ENCODE results near the gene PXDC1.

Gene PXDC1

GRCh38 chr6:3712827-3713665 is 38.5 kb downstream of the PXDC1 start:
- no peak for DNase-seq (ENCODE audit: low read depth in 2 of 2)
- no peak for TF ChIP-seq CTCF (IDR thresholded peaks at IDR 0.05; ENCODE audit: low read depth, low read length)
- no peak overlapping the region for H3K4me3 ChIP-seq (replicated peaks in 1 of 2; ENCODE audit: low read depth in 2 of 2, low read length in 2 of 2)

- no peak for DNase-seq (ENCODE audit: low read depth in 2 of 2)
- no peak overlapping the region for H3K4me3 ChIP-seq (replicated peaks in 1 of 2; ENCODE audit: low read depth in 2 of 2, low read length in 2 of 2)
- TF ChIP-seq CTCF (IDR thresholded peaks at IDR 0.05; ENCODE audit: low read depth, low read length), result no peak
These were observed 39.7 kb downstream of the PXDC1 start for GRCh38 chr6:3711776-3712175.

- no peak overlapping the region for H3K4me3 ChIP-seq (replicated peaks in 1 of 2; ENCODE audit: low read depth in 2 of 2, low read length in 2 of 2)
- DNase-seq (ENCODE audit: low read depth in 2 of 2), result no peak
- TF ChIP-seq CTCF (IDR thresholded peaks at IDR 0.05; ENCODE audit: low read depth, low read length), result no peak
These were observed 41.1 kb downstream of the PXDC1 start for GRCh38 chr6:3710403-3710802.

- DNase-seq (ENCODE audit: low read depth in 2 of 2), result no peak
- no peak overlapping the region for H3K4me3 ChIP-seq (replicated peaks in 1 of 2; ENCODE audit: low read depth in 2 of 2, low read length in 2 of 2)
- TF ChIP-seq CTCF (IDR thresholded peaks at IDR 0.05; ENCODE audit: low read depth, low read length), result no peak
These were observed 43.0 kb downstream of the PXDC1 start for GRCh38 chr6:3708540-3708939.

- H3K4me3 ChIP-seq (replicated peaks in 1 of 2; ENCODE audit: low read depth in 2 of 2, low read length in 2 of 2), result no peak overlapping the region
- TF ChIP-seq CTCF (IDR thresholded peaks at IDR 0.05; ENCODE audit: low read depth, low read length), result no peak
- no peak for DNase-seq (ENCODE audit: low read depth in 2 of 2)
These were observed 43.6 kb downstream of the PXDC1 start for GRCh38 chr6:3707751-3708412.

- peak; percentile 48 to 87 for DNase-seq (ENCODE audit: low read depth in 2 of 2)
- H3K4me3 ChIP-seq (replicated peaks in 1 of 2; ENCODE audit: low read depth in 2 of 2, low read length in 2 of 2), result no peak overlapping the region
- no peak for TF ChIP-seq CTCF (IDR thresholded peaks at IDR 0.05; ENCODE audit: low read depth, low read length)
These were observed 44.5 kb downstream of the PXDC1 start for GRCh38 chr6:3707024-3707423.

All from cardiac fibroblast (primary cell).